Posterior cingulate gyrus (tissue), 11 donors: ENCODE data around the gene AFTPH.
"Not testable (repeated sequence)": the region's sequence is repeated elsewhere in the genome, so short reads cannot be mapped to it uniquely, and the experiment has no call there.

Source experiments
- DNase-seq, 10 donors: peaks; one replicate each; pipeline versions ENCODE4 v3.0.0 to v3.0.0-alpha.2; 2020 to 2021; ENCODE audit warnings: mixed read lengths in 3 of 10
- intact Hi-C: fragments of 100-400 bp; cut with DNase I; formaldehyde crosslinking; loops from one replicate; pipeline ENCODE4 v1.15.1; 2023

The AFTPH gene

DNA sequence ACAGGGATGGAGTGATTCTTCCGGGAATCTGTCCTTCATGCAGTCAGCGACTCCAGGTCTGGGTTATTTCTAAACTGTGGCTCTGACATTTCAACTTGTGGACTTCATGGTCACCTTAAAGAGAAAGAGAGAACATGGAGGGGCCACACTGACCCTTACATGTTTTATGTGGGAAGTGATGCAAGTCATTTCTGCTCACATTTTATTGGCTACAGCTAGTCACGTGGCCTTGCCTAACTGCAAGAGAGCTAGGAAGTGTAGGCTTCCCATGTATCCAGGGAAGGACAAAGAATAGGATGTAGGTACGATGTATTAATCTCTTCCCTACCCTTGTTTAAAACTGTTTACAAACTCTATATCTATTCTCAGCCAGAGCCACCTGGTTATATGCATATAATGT is 30.3 kb upstream of the AFTPH start:
- DNase-seq = no peak
- intact Hi-C loops = no loop called here

DNA sequence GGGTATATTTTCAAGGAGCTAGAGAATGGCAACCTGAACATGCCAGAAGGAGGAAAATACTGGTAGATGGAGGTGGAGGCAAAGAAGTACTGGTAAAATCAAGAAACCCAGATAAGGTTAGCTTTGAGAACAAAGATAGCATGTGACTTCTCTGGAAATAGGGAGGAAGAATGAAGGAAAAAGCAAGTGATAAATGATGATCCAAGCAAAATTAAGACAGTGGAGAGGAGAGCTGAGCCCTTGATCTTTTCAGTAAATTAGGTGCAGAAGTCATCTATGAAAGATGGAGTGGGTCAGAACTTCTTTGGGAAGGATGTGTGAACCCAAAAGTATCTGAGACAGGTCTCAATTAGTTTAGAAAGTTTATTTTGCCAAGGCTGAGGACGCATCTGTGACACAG is 25.7 kb upstream of the AFTPH start:
- no peak for DNase-seq
- intact Hi-C loops = no loop called here

DNA sequence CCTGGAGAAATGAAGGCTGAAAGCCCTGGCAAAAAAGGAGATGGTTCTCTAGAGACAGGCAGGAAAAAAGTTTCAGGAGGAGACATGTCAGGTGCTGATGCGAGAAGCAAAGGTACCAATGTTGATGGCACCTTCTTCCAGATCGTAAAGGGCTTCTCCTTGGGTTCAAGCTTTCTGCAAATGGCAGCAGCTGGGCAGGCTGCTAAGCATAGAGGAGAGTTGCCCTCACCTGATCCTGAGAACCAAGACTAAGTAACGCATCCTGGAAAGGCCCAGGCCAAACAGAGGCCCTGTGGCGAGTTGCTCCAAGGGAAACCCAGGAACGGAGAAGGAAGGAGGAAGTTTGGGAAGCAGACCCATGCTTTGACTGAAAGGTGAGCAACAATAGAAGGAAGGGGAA is 23.6 kb upstream of the AFTPH start:
- intact Hi-C loops = no loop called here
- no peak for DNase-seq

DNA sequence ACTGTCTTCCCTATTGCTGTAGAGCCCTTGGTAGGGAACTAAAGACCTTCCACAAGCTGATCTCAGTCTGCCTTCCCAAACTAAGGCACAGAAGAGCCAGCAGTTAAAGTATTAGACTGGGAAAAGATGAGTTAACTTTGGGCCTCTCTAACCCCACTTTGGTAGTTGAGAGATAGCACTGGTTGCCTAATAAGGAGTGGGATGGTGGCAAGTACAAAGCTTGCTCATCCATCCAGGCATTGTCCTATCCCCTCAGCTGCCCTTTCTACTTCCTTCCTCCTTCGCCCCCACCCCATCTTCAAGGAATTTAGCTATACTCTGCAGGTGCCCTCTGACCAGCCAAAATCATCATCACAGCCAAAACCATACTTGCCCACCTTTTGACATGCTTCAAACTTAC is 22.2 kb upstream of the AFTPH start:
- intact Hi-C loops = no loop called here
- no peak for DNase-seq

DNA sequence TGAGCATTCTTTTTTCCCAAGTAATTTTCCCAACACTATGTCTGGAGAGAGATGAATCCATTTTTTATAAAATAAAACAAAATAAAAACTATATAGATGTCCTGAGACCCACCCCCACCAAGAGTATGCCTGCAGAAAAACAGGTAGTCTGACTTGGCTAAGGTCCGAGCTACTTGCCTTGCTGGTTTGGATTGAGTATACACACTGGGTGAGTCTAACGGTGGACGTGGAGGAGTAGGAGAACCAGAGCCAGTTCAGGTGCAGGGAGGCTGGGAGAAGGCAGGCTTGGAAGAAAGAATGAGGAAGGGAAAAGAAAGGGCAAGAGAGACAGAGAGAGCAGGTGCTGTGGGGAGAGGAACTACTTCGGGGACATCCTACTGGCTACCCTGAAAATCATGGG is 21.3 kb upstream of the AFTPH start:
- no peak for DNase-seq
- intact Hi-C loops = no loop called here

DNA sequence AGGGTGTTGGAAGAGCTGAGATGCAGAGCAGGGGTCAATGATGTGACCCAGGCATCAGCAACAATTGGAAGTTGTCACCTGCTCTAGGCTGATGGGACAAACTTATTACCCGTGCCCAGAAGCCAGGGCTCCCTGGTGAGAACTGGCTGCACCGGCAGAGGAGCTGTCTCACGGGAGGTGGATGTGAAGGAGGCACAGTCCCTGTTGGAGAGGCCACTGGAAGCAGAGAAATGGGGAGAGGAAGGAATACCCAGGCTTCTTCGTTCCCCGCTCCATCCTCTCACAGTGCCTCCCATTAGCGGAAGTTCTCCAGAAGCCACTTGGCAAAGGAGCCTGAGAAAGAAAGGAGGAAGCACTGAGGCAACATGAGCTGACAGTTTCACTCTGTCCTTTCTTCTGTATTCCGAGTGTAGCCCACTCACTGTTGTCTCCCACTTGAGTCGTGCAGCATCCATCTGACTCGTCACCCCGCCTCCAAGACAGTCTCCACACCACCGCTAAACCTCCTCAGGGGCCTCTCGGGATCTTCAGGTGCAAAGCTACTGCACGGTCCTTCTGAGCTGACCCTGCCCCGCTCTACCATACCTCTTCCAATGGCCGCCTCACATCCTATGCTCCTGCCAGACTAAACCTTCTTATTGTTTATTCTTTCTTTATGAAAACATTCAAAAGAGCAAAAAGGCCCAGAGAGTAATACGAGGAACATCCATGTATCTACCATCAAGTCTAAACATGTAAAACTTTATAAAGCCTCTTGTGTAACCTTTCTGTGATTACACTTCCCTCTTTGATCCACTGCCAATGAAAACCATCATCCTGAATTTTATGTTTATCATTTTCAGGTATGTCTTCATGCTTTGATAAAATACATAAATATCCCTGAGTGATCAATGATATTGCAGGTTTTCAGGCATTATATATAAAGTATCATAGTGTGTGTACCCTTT is 19.1 kb upstream of the AFTPH start:
- intact Hi-C loops = no loop called here
- DNase-seq = peak in 1 of 10 donors; percentile 66

- intact Hi-C loops = no loop called here
- DNase-seq = no peak
These were observed 17.4 kb upstream of the AFTPH start for GRCh38 chr2:64506686-64507085.

DNA sequence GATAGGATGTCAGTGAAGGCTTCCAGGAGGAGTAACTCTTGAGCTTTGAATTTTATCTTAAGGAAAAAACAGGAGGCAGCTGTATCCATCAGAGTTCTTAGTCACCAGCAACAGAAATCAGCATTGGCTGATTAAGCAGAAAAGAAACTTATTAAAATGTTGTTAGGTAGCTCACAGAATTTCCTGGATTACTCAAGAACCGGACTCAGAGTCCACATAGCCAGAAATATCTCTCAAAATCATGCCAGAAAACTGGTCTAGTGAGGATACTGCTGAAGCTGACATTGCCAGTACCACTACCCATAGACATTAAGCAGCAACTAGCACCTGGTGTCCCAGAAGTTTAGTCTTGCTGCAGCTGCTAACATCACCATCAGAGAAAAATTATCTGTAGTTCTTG is 10.1 kb upstream of the AFTPH start:
- intact Hi-C loops = no loop called here
- DNase-seq = no peak

- intact Hi-C loops = no loop called here
- DNase-seq = no peak
These were observed 9.0 kb upstream of the AFTPH start for GRCh38 chr2:64515086-64515485.

DNA sequence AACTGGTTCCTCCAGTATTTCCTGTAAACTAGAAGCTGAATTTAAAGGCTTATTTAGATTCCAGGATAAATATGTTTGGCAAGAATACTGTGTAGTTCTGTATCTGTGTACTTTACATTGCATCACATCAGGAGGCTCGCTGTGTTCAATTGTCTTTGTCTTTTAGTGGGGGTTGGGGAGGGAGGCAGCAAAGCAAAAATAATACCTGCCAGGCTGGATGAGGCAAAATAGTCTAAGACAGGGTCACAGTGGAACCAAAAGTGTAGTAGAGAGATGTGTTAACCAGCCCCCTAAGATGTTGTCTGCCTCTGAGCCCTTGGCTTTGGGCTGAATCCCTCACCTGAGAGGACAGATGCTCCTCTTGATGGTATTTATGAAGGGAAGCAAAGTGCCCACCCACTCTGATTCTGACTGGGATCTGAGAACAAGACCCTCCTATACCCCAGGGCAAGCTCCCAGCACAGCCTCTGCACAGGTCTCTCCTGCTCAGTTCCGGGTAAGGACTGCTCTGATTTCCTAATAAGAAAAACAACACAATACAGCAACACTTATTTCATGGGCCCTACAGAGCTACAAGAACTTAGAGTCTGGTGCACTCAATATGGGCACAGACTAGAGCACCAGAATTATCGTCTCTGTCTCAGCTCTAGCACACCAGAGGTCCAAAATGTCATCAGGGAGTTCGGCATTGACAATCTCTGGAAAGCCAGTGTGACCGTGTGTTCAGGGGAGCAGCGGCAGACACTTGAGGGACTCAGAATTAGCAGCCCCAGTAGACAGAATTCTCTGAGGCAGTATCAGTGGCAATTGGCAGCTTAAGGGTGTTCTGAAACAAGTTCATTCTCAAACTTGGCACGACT is 7.2 kb upstream of the AFTPH start:
- intact Hi-C loops = no loop called here
- no peak for DNase-seq

GRCh38 chr2:64517511-64517884 is 6.6 kb upstream of the AFTPH start:
- DNase-seq = no peak
- intact Hi-C loops = no loop called here

DNA sequence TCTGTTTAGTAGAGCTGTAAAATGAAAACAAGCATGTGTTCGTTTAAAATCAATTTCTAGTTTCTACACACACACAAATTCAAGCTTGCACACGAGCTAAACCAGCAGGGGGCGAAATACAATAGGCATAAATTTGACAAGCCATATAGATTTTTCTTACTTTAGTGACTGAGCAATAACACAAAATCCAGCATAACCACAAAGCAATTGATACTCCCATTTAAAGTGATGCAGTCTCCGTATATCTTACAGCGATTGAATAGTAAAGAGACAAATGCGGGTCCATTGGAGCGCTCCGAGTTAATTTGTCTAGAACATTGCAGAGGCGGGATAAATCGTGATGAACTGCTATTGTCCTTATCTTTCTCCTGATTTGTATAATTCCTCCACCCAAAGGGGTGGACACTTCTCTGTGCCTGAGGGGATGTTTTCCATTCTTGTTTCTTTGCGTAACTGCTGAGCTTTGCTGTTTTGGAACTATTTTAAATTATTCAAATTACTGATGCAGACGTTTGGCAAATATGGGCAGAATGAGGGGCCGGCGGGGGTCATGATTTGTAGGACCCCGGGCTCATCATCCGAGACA is 1.2 kb upstream of the AFTPH start:
- intact Hi-C loops = loop anchor here (5.0 kb wide), 4 partner anchors 39 to 464 kb away; partner anchors contain the start of gene SLC1A4
- DNase-seq = peak in 6 of 10 donors; percentile 46 to 83 (median 58)

DNA sequence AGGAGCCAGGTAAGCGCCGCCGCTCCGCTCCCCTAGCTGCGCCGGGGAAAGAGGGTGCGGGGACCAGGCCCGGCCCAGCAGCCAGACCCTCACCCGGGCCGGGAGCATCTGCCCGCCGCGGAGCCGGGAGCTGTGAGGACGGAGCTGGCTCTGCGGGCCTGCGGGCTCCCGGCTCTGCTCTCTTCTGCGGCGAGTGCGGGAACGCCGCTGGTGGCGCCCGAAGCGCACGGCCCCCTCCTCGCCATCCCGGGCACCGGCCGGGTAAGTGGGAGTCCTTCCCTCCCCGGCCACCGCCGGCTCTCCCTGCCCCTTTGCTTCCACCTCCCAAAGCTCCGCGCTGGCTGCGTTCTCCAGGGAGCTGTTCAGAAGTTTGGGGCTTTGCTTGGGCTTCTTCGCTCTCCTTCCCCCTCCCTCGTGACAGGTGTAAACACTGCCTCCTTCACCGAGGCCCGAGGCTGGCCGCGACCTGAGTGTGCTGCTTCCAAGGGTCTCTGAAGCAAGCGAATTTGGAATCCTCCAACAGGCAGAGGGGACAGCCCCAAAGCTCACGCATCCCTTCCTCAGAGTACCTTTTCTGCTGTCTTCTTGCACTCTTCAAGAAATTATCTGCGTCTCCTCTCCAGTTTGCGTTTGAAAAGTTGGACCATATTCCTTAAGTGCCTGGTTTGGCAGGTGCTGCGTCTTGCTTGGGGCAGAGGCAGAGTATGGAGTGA is 632 bp downstream of the AFTPH start:
- intact Hi-C loops = loop anchor here (1.0 to 5.0 kb wide), 7 partner anchors 38 to 463 kb away; partner anchors contain the start of genes LGALSL, SERTAD2 and SLC1A4
- peak in 5 of 10 donors; percentile 28 to 89 (median 82) for DNase-seq

DNA sequence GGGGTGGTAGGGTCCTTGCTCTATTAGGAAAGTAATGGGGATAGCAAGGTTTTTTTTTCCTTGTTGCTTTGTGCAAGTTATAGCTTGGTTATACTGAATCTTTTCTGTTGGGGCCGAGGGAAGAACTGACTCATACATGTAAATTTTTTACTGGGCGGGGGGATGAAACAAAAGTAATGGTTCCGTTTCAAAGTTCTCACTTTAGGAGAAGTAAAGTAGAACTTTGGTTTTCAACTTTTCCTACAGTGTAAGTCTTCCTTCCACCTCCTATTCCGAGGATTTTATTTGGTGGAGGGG is 1.1 kb downstream of the AFTPH start:
- DNase-seq = no peak
- intact Hi-C loops = loop anchor here (2.0 kb wide), 2 partner anchors 128 to 340 kb away; partner anchors contain the start of gene SERTAD2

GRCh38 chr2:64526034-64526433 is 1.9 kb downstream of the AFTPH start:
- DNase-seq = no peak
- intact Hi-C loops = no loop called here

- intact Hi-C loops, DNase-seq: not testable (repeated sequence)
These were observed 6.8 kb downstream of the AFTPH start for GRCh38 chr2:64530946-64531345.

- DNase-seq = no peak
- intact Hi-C loops = no loop called here
These were observed 7.9 kb downstream of the AFTPH start for GRCh38 chr2:64532030-64532429.

DNA sequence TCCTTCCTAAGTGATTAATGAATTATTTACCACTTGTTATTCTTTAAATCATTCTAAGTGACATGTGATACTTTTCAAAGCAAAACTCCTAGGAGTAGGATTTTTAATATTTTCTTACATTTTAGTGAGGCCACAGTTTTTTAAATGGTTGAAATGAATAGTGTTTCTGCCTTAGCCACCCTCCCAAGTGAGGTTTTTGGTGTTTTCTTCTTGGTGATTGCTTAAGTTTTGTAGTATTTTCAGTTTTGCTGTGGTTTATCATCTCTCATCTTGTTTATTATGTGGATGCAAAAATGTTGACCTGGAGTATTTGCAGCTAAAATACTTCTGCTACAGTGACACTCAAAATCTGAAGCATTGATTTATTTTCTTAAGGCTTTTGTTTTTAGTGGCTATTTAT is 9.8 kb downstream of the AFTPH start:
- intact Hi-C loops = no loop called here
- DNase-seq = no peak

GRCh38 chr2:64534363-64534762 is 10.2 kb downstream of the AFTPH start:
- DNase-seq = no peak
- intact Hi-C loops = no loop called here

GRCh38 chr2:64535024-64535423 is 10.9 kb downstream of the AFTPH start:
- intact Hi-C loops = no loop called here
- no peak for DNase-seq

DNA sequence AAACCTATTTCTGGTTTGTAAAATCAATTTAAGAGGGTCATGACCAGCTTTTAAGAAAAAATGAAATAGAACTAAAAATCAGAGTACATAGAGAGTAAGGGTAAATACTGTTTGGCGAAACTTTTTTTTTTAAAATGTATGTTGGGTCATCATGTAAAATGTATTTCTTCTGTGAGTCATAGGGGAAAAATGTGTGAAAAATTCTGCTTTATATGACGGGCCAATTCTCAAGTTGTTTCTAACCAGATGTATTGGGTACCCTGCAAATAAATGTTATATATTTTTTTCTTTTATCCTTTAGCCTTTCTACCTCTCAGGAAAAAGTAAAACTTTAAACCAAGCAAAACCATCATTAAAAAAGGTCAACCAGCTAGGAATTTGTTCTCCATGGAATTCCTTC is 13.9 kb downstream of the AFTPH start:
- DNase-seq = no peak
- intact Hi-C loops = no loop called here
